H1 (cell line): ENCODE data around the gene PPA1.

ENCODE experiments used
- CTCF ChIP-seq, 3 experiments: IDR thresholded peaks; 1 replicate in 2 of 3; 2 replicates in 1 of 3; pipeline versions ENCODE4 v1.5.1 to v1.6.1; 2011; ENCODE audit warnings: low read length in 3 of 3, mild to moderate bottlenecking in 3 of 3, inconsistent platforms in 2 of 3, low read depth in 1 of 3, moderate library complexity in 1 of 3; ENCODE audit not compliant: insufficient read depth in 1 of 3; ENCODE audit errors: control extremely low read depth in 1 of 3
- GABPA ChIP-seq: IDR thresholded peaks from 2 replicates; pipeline ENCODE4 v1.6.1; 2011; ENCODE audit warnings: mild to moderate bottlenecking, low read length, moderate library complexity, borderline replicate concordance; ENCODE audit not compliant: insufficient read depth
- NANOG ChIP-seq: IDR thresholded peaks from 2 replicates; pipeline ENCODE4 v1.6.1; 2011; ENCODE audit warnings: low read length, low read depth, mild to moderate bottlenecking, inconsistent platforms; ENCODE audit not compliant: insufficient read depth, poor library complexity, severe bottlenecking
- SP1 ChIP-seq: IDR thresholded peaks from 2 replicates; pipeline ENCODE4 v1.6.1; 2011; ENCODE audit warnings: low read depth, low read length

GRCh38 chr10:70166394-70166793, 66.8 kb downstream of the PPA1 start:
- TF ChIP-seq CTCF (IDR thresholded peaks at IDR 0.05; ENCODE audit: control extremely low read depth in 1 of 3, insufficient read depth in 1 of 3, low read depth in 1 of 3, low read length in 3 of 3) (no peak), NANOG (no peak), SP1 (no peak), GABPA (no peak)
